CD4-positive, alpha-beta memory T cell (primary cell): ENCODE data around the gene AOPEP. TPM values are rescaled to one million over a fixed set of nuclear protein-coding genes. Genes with fewer than 3 reads are reported as not detected.
"Not testable (repeated sequence)": the region's sequence is repeated elsewhere in the genome, so short reads cannot be mapped to it uniquely, and the experiment has no call there.

Experiments used
- CTCF ChIA-PET: fragments of 350-600 bp; sonication (Branson Sonifier 250); formaldehyde crosslinking; loops from one replicate; lab custom pipeline; 2021; ENCODE audit warnings: inconsistent platforms; ENCODE audit not compliant: partially characterized antibody; lab: Charles Lee
- POLR2A ChIA-PET: fragments of 350-600 bp; sonication (Branson Sonifier 250); formaldehyde crosslinking; loops from one replicate; lab custom pipeline; 2021; ENCODE audit not compliant: partially characterized antibody; lab: Charles Lee
- DNase-seq, 5 donors: peaks; one replicate each; pipeline versions ENCODE4 v3.0.0 to v3.0.0-alpha.2; 2020 to 2022; ENCODE audit warnings: mixed read lengths in 1 of 5
- H3K27ac ChIP-seq: one replicate; pipeline ENCODE4 v1.7.0; 2013; ENCODE audit warnings: low read depth, low read length
- H3K27me3 ChIP-seq: 2 replicates; pipeline ENCODE4 v1.7.0; 2013; ENCODE audit warnings: mild to moderate bottlenecking, low read length, moderate library complexity; ENCODE audit not compliant: insufficient read depth
- H3K36me3 ChIP-seq: 2 replicates; pipeline ENCODE4 v1.7.0; 2013; ENCODE audit warnings: mild to moderate bottlenecking, low read length, moderate library complexity; ENCODE audit not compliant: insufficient read depth
- H3K4me1 ChIP-seq: 2 replicates; pipeline ENCODE4 v1.7.0; 2013; ENCODE audit warnings: mild to moderate bottlenecking, low read length, moderate library complexity; ENCODE audit not compliant: insufficient read depth
- H3K4me3 ChIP-seq, 2 donors: one replicate each; pipeline ENCODE4 v1.7.0; 2013; ENCODE audit warnings: low read length in 2 of 2, mild to moderate bottlenecking in 1 of 2
- H3K9me3 ChIP-seq, 2 donors: one replicate each; pipeline ENCODE4 v1.7.0; 2013; ENCODE audit warnings: low read length in 2 of 2, control low read depth in 1 of 2; ENCODE audit not compliant: control insufficient read depth in 1 of 2
- H3K27ac Mint-ChIP-seq, 7 donors: one replicate each; pipeline ENCODE4 v1.8.0; 2020 to 2021; ENCODE audit warnings: mixed read lengths in 7 of 7, mild to moderate bottlenecking in 6 of 7, inconsistent platforms in 3 of 7, moderate library complexity in 3 of 7
- H3K27me3 Mint-ChIP-seq, 2 donors: one replicate each; pipeline ENCODE4 v1.8.0; 2020 to 2021; ENCODE audit warnings: mixed read lengths in 2 of 2
- H3K36me3 Mint-ChIP-seq, 2 donors: one replicate each; pipeline ENCODE4 v1.8.0; 2020 to 2021; ENCODE audit warnings: mixed read lengths in 2 of 2, inconsistent platforms in 1 of 2, mild to moderate bottlenecking in 1 of 2
- H3K4me1 Mint-ChIP-seq, 4 donors: one replicate each; pipeline ENCODE4 v1.8.0; 2020 to 2021; ENCODE audit warnings: mixed read lengths in 4 of 4, mild to moderate bottlenecking in 1 of 4
- H3K4me3 Mint-ChIP-seq, 8 donors: one replicate each; pipeline ENCODE4 v1.8.0; 2020 to 2021; ENCODE audit warnings: mixed read lengths in 8 of 8, mild to moderate bottlenecking in 7 of 8, moderate library complexity in 6 of 8, inconsistent platforms in 3 of 8
- H3K9me3 Mint-ChIP-seq, 8 donors: one replicate each; pipeline ENCODE4 v1.8.0; 2020 to 2021; ENCODE audit warnings: mixed read lengths in 8 of 8, mild to moderate bottlenecking in 5 of 8, inconsistent platforms in 3 of 8, moderate library complexity in 1 of 8
- intact Hi-C: fragments of 100-400 bp; cut with micrococcal nuclease; formaldehyde crosslinking; loops from one replicate; pipeline ENCODE4 v1.15.1; 2023
- polyA plus RNA-seq, 2 donors: library from polyadenylated mRNA; unstranded; fragments of 300-500 nt; fragmentation: Illumina TruSeq; gene quantifications; one replicate each; pipeline ENCODE4 v1.2.3, GENCODE V29; 2021
- total RNA-seq, 2 experiments: library from RNA; stranded (reverse); gene quantifications; one replicate each; pipeline ENCODE4 v1.2.3, GENCODE V29; 2021

Gene AOPEP
- total and polyA plus RNA-seq, 4 experiments from 2014 or later, result 3.1 to 11.7 (median 7.6) TPM

DNA sequence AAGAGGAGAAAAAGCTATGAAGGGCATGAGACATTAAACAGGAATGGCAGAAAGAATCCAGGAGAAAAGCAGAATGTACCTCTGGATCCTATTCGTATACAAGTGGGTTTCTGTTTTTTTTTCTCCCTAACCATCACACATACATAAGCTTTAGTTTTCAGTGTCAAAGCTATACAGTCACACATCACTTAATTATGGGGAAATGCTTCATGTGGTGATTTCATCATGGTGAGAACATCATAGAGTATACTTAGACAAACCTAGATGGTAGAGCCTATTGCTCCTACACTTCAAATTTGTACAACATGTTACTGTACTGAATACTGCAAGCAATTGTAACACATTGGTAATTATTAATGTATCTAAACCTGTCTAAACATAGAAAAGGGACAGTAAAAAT is 290.6 kb downstream of the AOPEP start:
- ChIA-PET POLR2A (no interaction called here), CTCF (no interaction called here)
- no peaks in the 10 kb centered on the region for H3K4me1 ChIP-seq
- H3K36me3 ChIP-seq, result no peaks in the 10 kb centered on the region
- Mint-ChIP-seq H3K27ac (no peak overlapping the region), H3K36me3 (peaks cover 6 to 12% of the 10 kb centered on the region in 2 donors), H3K9me3 (no peaks in the 10 kb centered on the region), H3K4me1 (no peaks in the 10 kb centered on the region), H3K27me3 (no peaks in the 10 kb centered on the region), H3K4me3 (no peak overlapping the region)
- no peak overlapping the region for H3K27ac ChIP-seq
- no peak for DNase-seq
- H3K9me3 ChIP-seq, result no peaks in the 10 kb centered on the region
- intact Hi-C loops, result no loop called here
- H3K4me3 ChIP-seq, result no peak overlapping the region
- H3K27me3 ChIP-seq, result no peaks in the 10 kb centered on the region

DNA sequence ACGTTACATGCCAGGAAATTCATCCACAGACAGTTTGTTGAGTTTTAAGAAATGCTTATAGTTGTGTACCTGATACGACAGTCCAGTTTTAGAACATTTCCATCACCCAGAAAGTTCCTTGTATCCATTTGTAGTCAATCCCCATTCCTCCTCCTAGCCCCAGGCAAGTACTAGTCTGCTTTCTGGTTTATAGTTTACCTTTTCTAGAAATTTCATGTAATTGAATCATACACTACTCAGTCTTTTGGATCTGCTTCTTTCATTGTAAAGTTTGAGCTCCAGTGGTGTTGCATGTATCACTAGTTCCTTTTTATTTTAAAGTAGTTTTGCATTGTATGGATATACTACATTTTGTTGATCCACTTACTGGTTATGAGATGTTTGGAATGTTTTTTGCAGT is 291.2 kb downstream of the AOPEP start:
- ChIA-PET POLR2A (no interaction called here), CTCF (no interaction called here)
- H3K9me3 ChIP-seq, result no peaks in the 10 kb centered on the region
- intact Hi-C loops, result no loop called here
- Mint-ChIP-seq H3K9me3 (no peaks in the 10 kb centered on the region), H3K4me3 (no peak overlapping the region), H3K36me3 (peaks cover 6 to 12% of the 10 kb centered on the region in 2 donors), H3K27me3 (no peaks in the 10 kb centered on the region), H3K27ac (no peak overlapping the region), H3K4me1 (no peaks in the 10 kb centered on the region)
- no peak overlapping the region for H3K27ac ChIP-seq
- DNase-seq, result no peak
- no peaks in the 10 kb centered on the region for H3K36me3 ChIP-seq
- no peaks in the 10 kb centered on the region for H3K4me1 ChIP-seq
- no peak overlapping the region for H3K4me3 ChIP-seq
- H3K27me3 ChIP-seq, result no peaks in the 10 kb centered on the region

DNA sequence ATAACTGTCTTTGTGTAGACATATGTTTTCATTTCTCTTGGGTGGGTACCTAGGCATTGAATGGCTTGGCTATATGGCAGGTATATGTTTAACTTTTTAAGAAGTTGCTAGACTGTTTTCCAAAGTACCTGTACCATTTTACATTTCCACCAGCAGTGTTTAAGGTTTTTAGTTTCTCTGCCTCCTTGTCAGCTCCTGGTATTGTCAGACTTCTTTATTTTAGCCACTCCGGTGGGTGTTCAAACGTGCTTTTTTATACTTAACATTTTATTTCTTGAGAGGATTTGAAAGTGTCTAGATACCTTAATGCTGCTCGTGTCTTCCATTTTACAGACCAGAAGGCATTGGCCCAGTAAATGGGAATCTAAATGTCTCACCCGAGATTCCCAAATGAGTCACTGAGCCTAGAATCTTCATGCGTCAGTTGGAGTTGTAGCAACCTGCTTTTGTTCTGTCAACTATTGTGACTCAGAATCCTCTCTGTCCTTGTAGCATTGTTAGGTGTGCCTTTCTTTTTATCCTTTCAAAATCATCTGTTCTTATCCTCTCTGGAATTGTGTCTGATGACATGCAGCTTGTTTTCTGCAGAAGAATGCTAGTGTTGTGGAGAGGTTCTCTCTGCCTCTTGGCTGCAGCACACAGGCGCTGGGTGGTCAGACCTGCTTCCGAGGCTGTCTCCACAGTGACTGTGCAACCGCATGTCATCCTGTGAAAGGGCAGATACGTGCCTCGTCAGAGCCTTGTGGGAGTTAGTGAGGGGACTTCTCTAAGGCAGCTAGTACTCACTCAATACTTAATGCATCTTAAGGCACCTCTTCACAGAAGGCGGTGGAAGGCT is 291.8 kb downstream of the AOPEP start:
- H3K9me3 Mint-ChIP-seq, result no peaks in the 10 kb centered on the region

DNA sequence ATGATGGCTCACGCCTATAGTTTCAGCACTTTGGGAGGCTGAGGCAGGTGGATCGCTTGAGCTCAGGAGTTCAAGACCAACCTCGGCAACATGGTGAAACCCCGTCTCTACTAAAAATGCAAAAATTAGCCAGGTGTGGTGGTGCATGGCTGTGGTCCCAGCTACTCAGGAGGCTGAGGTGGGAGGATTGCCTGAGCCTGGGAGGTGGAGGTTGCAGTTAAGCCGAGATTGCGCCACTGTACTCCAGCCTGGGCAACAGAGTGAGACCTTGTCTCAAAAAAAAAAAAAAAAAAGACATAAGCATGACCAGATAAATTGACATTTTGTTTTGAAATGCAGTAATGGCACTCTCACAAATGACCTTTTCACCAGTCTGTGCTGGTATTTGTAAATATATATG is 294.1 kb downstream of the AOPEP start:
- CTCF ChIA-PET, result interaction anchor here (0.7 kb wide), 1 partner anchor 207 kb away, joined by 3 read pairs; no protein-coding TSS in a partner anchor
- H3K9me3 Mint-ChIP-seq, H3K36me3 ChIP-seq, H3K27me3 Mint-ChIP-seq, POLR2A ChIA-PET, H3K4me1 Mint-ChIP-seq, H3K4me3 Mint-ChIP-seq, intact Hi-C loops, H3K27me3 ChIP-seq, H3K4me1 ChIP-seq, DNase-seq, H3K27ac Mint-ChIP-seq, H3K27ac ChIP-seq, H3K4me3 ChIP-seq, H3K9me3 ChIP-seq: not testable (repeated sequence)
- peaks cover 4 to 15% of the 10 kb centered on the region in 2 donors for H3K36me3 Mint-ChIP-seq

More for the DNA sequence above, 291.8 kb downstream of the AOPEP start:
- no peak overlapping the region for H3K4me3 Mint-ChIP-seq
- ChIA-PET CTCF (no interaction called here), POLR2A (no interaction called here)
- H3K36me3 Mint-ChIP-seq, result peaks cover 6 to 15% of the 10 kb centered on the region in 2 donors
- H3K4me1 Mint-ChIP-seq, result no peaks in the 10 kb centered on the region
- H3K4me1 ChIP-seq, result no peaks in the 10 kb centered on the region
- H3K27ac Mint-ChIP-seq, result no peak overlapping the region
- no peaks in the 10 kb centered on the region for H3K27me3 ChIP-seq
- no peaks in the 10 kb centered on the region for H3K9me3 ChIP-seq
- no peak overlapping the region for H3K27ac ChIP-seq
- intact Hi-C loops, result no loop called here
- no peak overlapping the region for H3K4me3 ChIP-seq
- DNase-seq, result no peak
- no peaks in the 10 kb centered on the region for H3K36me3 ChIP-seq
- H3K27me3 Mint-ChIP-seq, result no peaks in the 10 kb centered on the region

DNA sequence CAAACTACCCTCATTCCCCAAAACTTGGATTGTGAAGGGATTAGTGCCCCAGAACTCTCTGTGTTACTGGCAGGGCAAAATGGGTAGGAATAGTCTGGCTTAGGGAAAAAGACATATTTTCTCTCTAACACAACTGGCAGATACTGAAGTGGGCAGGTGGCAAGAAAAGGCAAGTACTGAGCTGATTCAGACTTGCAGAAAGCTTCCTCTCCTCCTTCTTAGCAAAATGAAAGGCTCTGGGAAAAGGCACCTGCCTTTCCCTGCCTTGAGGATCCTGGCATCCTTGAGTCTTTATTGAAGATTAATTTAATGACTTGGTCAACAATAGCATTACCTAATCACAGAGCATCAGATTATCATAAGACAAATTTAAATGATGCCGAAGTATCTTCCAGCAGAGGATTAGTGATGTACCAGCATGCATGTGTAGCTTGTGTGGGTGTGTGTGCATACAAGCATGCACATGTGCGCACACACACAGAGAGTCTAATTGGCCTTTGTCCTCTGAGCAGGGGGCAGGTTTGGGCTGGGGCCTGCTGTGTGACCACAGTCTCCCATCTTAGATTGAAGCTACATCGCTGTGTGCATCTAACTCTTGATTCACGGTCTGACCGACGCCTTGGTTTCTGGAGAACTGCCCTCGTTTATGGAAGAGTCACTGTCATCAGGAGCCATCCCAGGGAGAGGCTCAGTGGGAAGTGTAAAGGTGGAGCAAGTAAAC is 294.8 kb downstream of the AOPEP start:
- peaks cover 4 to 15% of the 10 kb centered on the region in 2 donors for H3K36me3 Mint-ChIP-seq
- no peak overlapping the region for H3K27ac Mint-ChIP-seq
- no peak overlapping the region for H3K4me3 ChIP-seq
- DNase-seq, result no peak
- H3K4me1 ChIP-seq, result no peaks in the 10 kb centered on the region
- H3K9me3 ChIP-seq, result no peaks in the 10 kb centered on the region
- no peaks in the 10 kb centered on the region for H3K4me1 Mint-ChIP-seq
- intact Hi-C loops, result no loop called here
- no peaks in the 10 kb centered on the region for H3K27me3 ChIP-seq
- CTCF ChIA-PET, result interaction anchor here (0.7 kb wide), 1 partner anchor 208 kb away, joined by 3 read pairs; no protein-coding TSS in a partner anchor
- no peak overlapping the region for H3K27ac ChIP-seq
- H3K4me3 Mint-ChIP-seq, result no peak overlapping the region
- no peaks in the 10 kb centered on the region for H3K27me3 Mint-ChIP-seq
- H3K9me3 Mint-ChIP-seq, result no peaks in the 10 kb centered on the region
- POLR2A ChIA-PET, result no interaction called here
- no peaks in the 10 kb centered on the region for H3K36me3 ChIP-seq

DNA sequence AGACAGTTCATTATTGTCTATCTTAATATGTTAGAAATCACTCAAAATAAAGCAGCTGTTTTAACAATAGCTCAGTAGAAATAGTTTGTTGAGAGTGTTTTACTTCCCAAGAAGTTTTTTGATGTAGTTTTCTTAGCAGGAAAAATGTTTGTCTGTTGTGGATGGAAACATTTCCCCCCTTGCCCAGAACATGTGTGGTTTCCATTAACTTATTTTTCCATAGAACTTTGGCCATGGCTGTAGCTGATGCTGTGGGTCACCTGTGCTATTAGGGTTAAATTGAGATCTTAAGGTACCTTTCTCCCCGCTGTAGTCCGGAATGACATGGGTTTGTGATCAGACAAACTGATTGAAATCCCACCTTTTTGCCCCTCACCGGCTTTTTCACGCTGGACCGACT is 296.2 kb downstream of the AOPEP start:
- POLR2A ChIA-PET, result no interaction called here

DNA sequence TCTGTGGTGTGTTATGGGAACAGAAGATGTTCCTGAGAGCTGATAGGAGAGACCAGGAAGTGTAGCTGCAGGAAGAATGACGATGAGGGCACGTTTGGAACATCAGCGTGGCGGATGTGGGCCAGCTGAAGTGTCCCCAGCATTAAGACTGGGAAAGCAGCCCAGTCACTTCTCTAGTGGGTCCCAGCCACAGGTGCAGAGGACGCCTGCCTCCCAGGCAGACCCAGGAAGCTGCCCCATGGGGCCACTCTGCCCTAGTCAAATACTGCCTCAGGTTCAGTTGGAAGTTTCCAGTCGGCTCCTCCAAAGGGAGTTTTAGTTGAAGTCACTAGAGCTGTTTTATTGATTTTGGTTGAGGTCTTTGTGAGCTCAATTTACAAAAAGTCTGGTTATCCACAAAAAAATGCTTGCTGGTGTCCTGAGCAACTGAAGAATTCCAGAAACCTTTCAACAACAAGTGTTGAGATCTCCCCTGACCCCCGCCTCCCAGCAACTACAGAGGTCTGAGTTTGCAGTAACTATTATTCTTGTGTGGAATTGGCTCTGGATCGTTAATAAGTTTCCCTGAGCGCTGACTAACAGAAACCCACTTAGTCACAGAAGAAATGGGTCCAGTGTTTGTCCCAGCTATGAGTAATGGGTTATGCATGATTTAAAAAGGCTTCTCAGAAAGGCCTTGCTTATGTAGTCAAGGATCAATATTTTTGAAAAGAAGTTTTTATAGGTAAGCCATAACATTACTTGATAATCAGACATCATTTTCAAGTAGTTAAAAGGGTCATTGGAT is 296.9 kb downstream of the AOPEP start:
- Mint-ChIP-seq H3K36me3 (peaks cover 4 to 11% of the 10 kb centered on the region in 2 donors), H3K4me3 (no peak overlapping the region), H3K27me3 (no peaks in the 10 kb centered on the region), H3K27ac (no peak overlapping the region), H3K4me1 (no peaks in the 10 kb centered on the region), H3K9me3 (no peaks in the 10 kb centered on the region)
- Histone ChIP-seq H3K4me3 (no peak overlapping the region), H3K27me3 (no peaks in the 10 kb centered on the region), H3K4me1 (no peaks in the 10 kb centered on the region), H3K27ac (no peak overlapping the region), H3K9me3 (no peaks in the 10 kb centered on the region), H3K36me3 (no peaks in the 10 kb centered on the region)
- no peak for DNase-seq
- POLR2A ChIA-PET, result no interaction called here
- intact Hi-C loops, result no loop called here
- CTCF ChIA-PET, result no interaction called here

More for the DNA sequence above, 296.2 kb downstream of the AOPEP start:
- Histone ChIP-seq H3K36me3 (no peaks in the 10 kb centered on the region), H3K27me3 (no peaks in the 10 kb centered on the region), H3K27ac (no peak overlapping the region), H3K9me3 (no peaks in the 10 kb centered on the region), H3K4me1 (no peaks in the 10 kb centered on the region), H3K4me3 (no peak overlapping the region)
- no peak overlapping the region for H3K27ac Mint-ChIP-seq
- intact Hi-C loops, result no loop called here
- H3K36me3 Mint-ChIP-seq, result peaks cover 4 to 12% of the 10 kb centered on the region in 2 donors
- H3K4me3 Mint-ChIP-seq, result no peak overlapping the region
- CTCF ChIA-PET, result no interaction called here
- no peaks in the 10 kb centered on the region for H3K27me3 Mint-ChIP-seq
- H3K4me1 Mint-ChIP-seq, result no peaks in the 10 kb centered on the region
- no peak for DNase-seq
- H3K9me3 Mint-ChIP-seq, result no peaks in the 10 kb centered on the region
